HCT116 (cell line): ENCODE measurements around the gene MON2. TPM values are rescaled to one million over a fixed set of nuclear protein-coding genes. Genes with fewer than 3 reads are reported as not detected.

ENCODE experiments used
- ATAC-seq: fragments of 200-7000 bp; cut with Tn5 transposase; 2 replicates; pipeline ENCODE4 v1.9.1; 2020; ENCODE audit warnings: mild to moderate bottlenecking, moderate library complexity
- BruUV-seq: library from RNA; stranded (reverse); fragments of 400-500 nt; replicated peaks from 2 replicates; lab custom pipeline; 2021; lab: Mats Ljungman, UMichigan
- CTCF ChIA-PET: fragments of 300-600 bp; sonication (Branson Sonifier 250); formaldehyde crosslinking; loops from one replicate; lab custom pipeline; 2021; ENCODE audit warnings: antibody characterized with exemption; lab: Charles Lee
- POLR2A ChIA-PET: fragments of 300-600, 350-600 bp; sonication (Branson Sonifier 250); formaldehyde crosslinking; loops from one replicate; lab custom pipeline; 2021; ENCODE audit warnings: antibody characterized with exemption; lab: Charles Lee
- RAD21 ChIA-PET, 2 experiments: fragments of 300-600 bp; sonication (Branson Sonifier 250); formaldehyde crosslinking; loops; one replicate each; lab custom pipeline; 2023; ENCODE audit warnings: low total read pairs in 2 of 2; ENCODE audit not compliant: uncharacterized antibody in 2 of 2, unreplicated experiment in 2 of 2, low non-redundant PET in 1 of 2; lab: Charles Lee
- DNase-seq: peaks from one replicate; pipeline ENCODE4 v3.0.0-alpha.2; 2010; ENCODE audit warnings: low read depth, low spot score
- H2AFZ ChIP-seq: fragments of 200-600 bp; shearing (Covaris generic), sonication (generic); 2 replicates; pipeline ENCODE4 v1.6.1; 2017; ENCODE audit warnings: low read depth, mixed run types, mixed read lengths, antibody characterized with exemption, low read length; ENCODE audit not compliant: poor library complexity, severe bottlenecking
- H3K27ac ChIP-seq: 2 replicates; pipeline ENCODE4 v1.5.1; 2012; ENCODE audit warnings: low read depth, low read length
- H3K27me3 ChIP-seq: fragments of 200-600 bp; sonication (generic); 2 replicates; pipeline ENCODE4 v1.6.1; 2016; ENCODE audit warnings: mixed run types, low read length, mixed read lengths; ENCODE audit not compliant: insufficient read depth
- H3K36me3 ChIP-seq, 2 experiments: fragments of 200-500 bp in 1 of 2; fragments of 200-600 bp in 1 of 2; sonication (Bioruptor generic) in 1 of 2; sonication (generic) in 1 of 2; 2 replicates each; pipeline versions ENCODE4 v1.5.1 to v1.6.1; 2014 to 2016; ENCODE audit warnings: low read length in 2 of 2, inconsistent platforms in 1 of 2, mixed read lengths in 1 of 2, mixed run types in 1 of 2; ENCODE audit not compliant: insufficient read depth in 2 of 2, control insufficient read depth in 1 of 2
- H3K4me1 ChIP-seq, 2 experiments: fragments of 200-600 bp in 1 of 2; sonication (generic) in 1 of 2; 2 replicates each; pipeline versions ENCODE4 v1.5.1 to v1.6.1; 2012 to 2017; ENCODE audit warnings: low read length in 2 of 2, inconsistent platforms in 1 of 2, mild to moderate bottlenecking in 1 of 2, mixed read lengths in 1 of 2, mixed run types in 1 of 2, moderate library complexity in 1 of 2; ENCODE audit not compliant: insufficient read depth in 2 of 2, control insufficient read depth in 1 of 2
- H3K4me2 ChIP-seq: fragments of 200-600 bp; sonication (generic); 2 replicates; pipeline ENCODE4 v1.6.1; 2017; ENCODE audit warnings: mixed run types, low read length, mixed read lengths
- H3K4me3 ChIP-seq, 2 experiments: fragments of 200-600 bp in 1 of 2; sonication (generic) in 1 of 2; replicated peaks in 1 of 2; 2 replicates each; pipeline ENCODE4 v1.5.1; 2011 to 2016; ENCODE audit warnings: low read length in 2 of 2, control low read depth in 1 of 2, low read depth in 1 of 2, mild to moderate bottlenecking in 1 of 2, mixed read lengths in 1 of 2, mixed run types in 1 of 2
- H3K79me2 ChIP-seq: fragments of 200-600 bp; sonication (generic); 2 replicates; pipeline ENCODE4 v1.6.1; 2017; ENCODE audit warnings: mild to moderate bottlenecking, mixed run types, low read length, moderate library complexity, mixed read lengths; ENCODE audit not compliant: insufficient read depth
- H3K9ac ChIP-seq: fragments of 200-600 bp; sonication (generic); 2 replicates; pipeline ENCODE4 v1.6.1; 2016; ENCODE audit warnings: low read length, mixed read lengths
- H3K9me2 ChIP-seq: fragments of 200-600 bp; sonication (generic), shearing (Covaris generic); 2 replicates; pipeline ENCODE4 v1.6.1; 2017; ENCODE audit warnings: mixed run types, mild to moderate bottlenecking, moderate library complexity; ENCODE audit not compliant: insufficient read depth
- H3K9me3 ChIP-seq, 2 experiments: fragments of 200-500 bp in 1 of 2; fragments of 200-600 bp in 1 of 2; sonication (Bioruptor generic) in 1 of 2; sonication (generic) in 1 of 2; 2 replicates each; pipeline ENCODE4 v1.6.1; 2014 to 2017; ENCODE audit warnings: low read length in 2 of 2, mixed read lengths in 2 of 2, inconsistent platforms in 1 of 2, low read depth in 1 of 2, mild to moderate bottlenecking in 1 of 2, mixed run types in 1 of 2, moderate library complexity in 1 of 2; ENCODE audit not compliant: control insufficient read depth in 1 of 2, insufficient read depth in 1 of 2
- H4K20me1 ChIP-seq: fragments of 200-600 bp; sonication (generic), shearing (Covaris generic); 2 replicates; pipeline ENCODE4 v1.6.1; 2017; ENCODE audit warnings: mixed run types, mild to moderate bottlenecking, moderate library complexity; ENCODE audit not compliant: insufficient read depth
- CBX3 ChIP-seq: IDR thresholded peaks from 2 replicates; pipeline ENCODE4 v1.6.1; 2012; ENCODE audit warnings: low read depth
- ELF1 ChIP-seq: IDR thresholded peaks from 2 replicates; pipeline ENCODE4 v1.6.1; 2012; ENCODE audit warnings: low read depth, borderline replicate concordance
- EZH2phosphoT487 ChIP-seq: fragments of 200-600 bp; IDR thresholded peaks from 2 replicates; pipeline ENCODE4 v1.6.1; 2018; ENCODE audit warnings: antibody characterized with exemption, borderline replicate concordance
- RAD21 ChIP-seq: IDR thresholded peaks from 2 replicates; pipeline ENCODE4 v1.6.1; 2012; ENCODE audit warnings: low read depth, mild to moderate bottlenecking
- SIN3A ChIP-seq: IDR thresholded peaks from 2 replicates; pipeline ENCODE4 v1.6.1; 2012; ENCODE audit warnings: low read depth
- SP1 ChIP-seq: IDR thresholded peaks from 2 replicates; pipeline ENCODE4 v1.6.1; 2012; ENCODE audit warnings: low read depth
- SRF ChIP-seq: IDR thresholded peaks from 2 replicates; pipeline ENCODE4 v1.6.1; 2012; ENCODE audit warnings: low read depth
- YY1 ChIP-seq: IDR thresholded peaks from 2 replicates; pipeline ENCODE4 v1.6.1; 2011; ENCODE audit warnings: low read length, low read depth, moderate library complexity, mild to moderate bottlenecking; ENCODE audit not compliant: insufficient replicate concordance; ENCODE audit errors: extremely low read depth
- intact Hi-C: fragments of 100-400 bp; cut with micrococcal nuclease; formaldehyde crosslinking; loops from 2 replicates; pipeline ENCODE4 v1.10.0; 2022
- total RNA-seq: library from RNA; stranded (reverse); gene quantifications from one replicate; pipeline ENCODE4 v1.2.1, GENCODE V29; 2021; ENCODE audit not compliant: unreplicated experiment
- TF ChIP-seq, protein P1 (sequence below): IDR thresholded peaks from 2 replicates; pipeline ENCODE4 v1.6.1; 2012; ENCODE audit warnings: low read depth
- TF ChIP-seq, protein P2 (sequence below): IDR thresholded peaks from 2 replicates; pipeline ENCODE4 v1.6.1; 2012

MON2 gene
- total RNA-seq, 1 experiment from 2014 or later: 30.7 TPM

DNA sequence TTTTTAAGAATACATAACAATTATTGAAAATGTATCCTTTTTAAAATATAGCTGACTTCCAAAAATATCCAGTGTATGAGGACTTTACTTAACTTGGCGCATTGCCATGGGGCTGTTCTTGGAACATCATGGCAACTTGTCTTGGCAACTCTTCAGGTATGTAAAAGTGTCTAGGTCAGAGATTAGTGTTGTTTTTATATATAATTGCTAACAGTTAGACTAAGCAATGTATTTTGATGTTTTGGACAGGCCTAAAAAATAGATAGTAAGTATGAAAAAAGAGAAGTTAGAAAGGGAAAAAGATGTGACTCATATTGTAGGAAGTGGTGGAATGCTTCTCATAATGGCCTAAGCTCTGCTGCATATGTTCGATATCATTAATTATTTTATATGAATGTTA is 70.9 kb downstream of the MON2 start:
- no TSS peak for BruUV-seq
- H2AFZ ChIP-seq: no peak overlapping the region
- ChIA-PET RAD21 (no interaction called here), POLR2A (no interaction called here), CTCF (no interaction called here)
- H3K27me3 ChIP-seq: no peaks in the 10 kb centered on the region
- H3K36me3 ChIP-seq: peaks cover 8 to 13% of the 10 kb centered on the region in 2 experiments; a peak in 2 of 4 replicates
- no peaks in the 10 kb centered on the region for H3K9me2 ChIP-seq
- no peak overlapping the region for H3K4me2 ChIP-seq
- H4K20me1 ChIP-seq: no peaks in the 10 kb centered on the region
- ATAC-seq (no peak), DNase-seq (no peak)
- intact Hi-C loops: no loop called here
- no peak overlapping the region for H3K9ac ChIP-seq
- TF ChIP-seq SIN3A (no peak), SP1 (no peak), CBX3 (no peak), SRF (no peak), EZH2phosphoT487 (no peak), RAD21 (no peak), ELF1 (no peak), YY1 (no peak)
- TF ChIP-seq, protein P1, sequence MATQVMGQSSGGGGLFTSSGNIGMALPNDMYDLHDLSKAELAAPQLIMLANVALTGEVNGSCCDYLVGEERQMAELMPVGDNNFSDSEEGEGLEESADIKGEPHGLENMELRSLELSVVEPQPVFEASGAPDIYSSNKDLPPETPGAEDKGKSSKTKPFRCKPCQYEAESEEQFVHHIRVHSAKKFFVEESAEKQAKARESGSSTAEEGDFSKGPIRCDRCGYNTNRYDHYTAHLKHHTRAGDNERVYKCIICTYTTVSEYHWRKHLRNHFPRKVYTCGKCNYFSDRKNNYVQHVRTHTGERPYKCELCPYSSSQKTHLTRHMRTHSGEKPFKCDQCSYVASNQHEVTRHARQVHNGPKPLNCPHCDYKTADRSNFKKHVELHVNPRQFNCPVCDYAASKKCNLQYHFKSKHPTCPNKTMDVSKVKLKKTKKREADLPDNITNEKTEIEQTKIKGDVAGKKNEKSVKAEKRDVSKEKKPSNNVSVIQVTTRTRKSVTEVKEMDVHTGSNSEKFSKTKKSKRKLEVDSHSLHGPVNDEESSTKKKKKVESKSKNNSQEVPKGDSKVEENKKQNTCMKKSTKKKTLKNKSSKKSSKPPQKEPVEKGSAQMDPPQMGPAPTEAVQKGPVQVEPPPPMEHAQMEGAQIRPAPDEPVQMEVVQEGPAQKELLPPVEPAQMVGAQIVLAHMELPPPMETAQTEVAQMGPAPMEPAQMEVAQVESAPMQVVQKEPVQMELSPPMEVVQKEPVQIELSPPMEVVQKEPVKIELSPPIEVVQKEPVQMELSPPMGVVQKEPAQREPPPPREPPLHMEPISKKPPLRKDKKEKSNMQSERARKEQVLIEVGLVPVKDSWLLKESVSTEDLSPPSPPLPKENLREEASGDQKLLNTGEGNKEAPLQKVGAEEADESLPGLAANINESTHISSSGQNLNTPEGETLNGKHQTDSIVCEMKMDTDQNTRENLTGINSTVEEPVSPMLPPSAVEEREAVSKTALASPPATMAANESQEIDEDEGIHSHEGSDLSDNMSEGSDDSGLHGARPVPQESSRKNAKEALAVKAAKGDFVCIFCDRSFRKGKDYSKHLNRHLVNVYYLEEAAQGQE: no peak
- TF ChIP-seq, protein P2, sequence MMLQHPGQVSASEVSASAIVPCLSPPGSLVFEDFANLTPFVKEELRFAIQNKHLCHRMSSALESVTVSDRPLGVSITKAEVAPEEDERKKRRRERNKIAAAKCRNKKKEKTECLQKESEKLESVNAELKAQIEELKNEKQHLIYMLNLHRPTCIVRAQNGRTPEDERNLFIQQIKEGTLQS: no peak
- no peak overlapping the region for H3K27ac ChIP-seq
- no peaks in the 10 kb centered on the region for H3K79me2 ChIP-seq
- no peaks in the 10 kb centered on the region for H3K9me3 ChIP-seq
- no peak overlapping the region for H3K4me3 ChIP-seq
- H3K4me1 ChIP-seq: no peaks in the 10 kb centered on the region
